ENCODE measurements around the gene TEDDM1.

GRCh38 chr1:182350839-182351238 lies 49.6 kb downstream of the TEDDM1 start:
- no peak for TF ChIP-seq CTCF (optimal IDR thresholded peaks at IDR 0.05 in 1 of 3, IDR thresholded peaks at IDR 0.05 in 1 of 3, conservative IDR thresholded peaks at IDR 0.05 in 1 of 3; ENCODE audit: extremely low read depth in 1 of 3, insufficient read depth in 2 of 3, low read length in 3 of 3)
- no peak for TF ChIP-seq EZH2 (IDR thresholded peaks at IDR 0.05; ENCODE audit: low read length)
